ENCODE measurements around the gene C3orf20. TPM values are rescaled to one million over a fixed set of nuclear protein-coding genes. Genes with fewer than 3 reads are reported as not detected.

The C3orf20 gene
- total and polyA plus RNA-seq, 2 of the 13 experiments (the other 11 are each of a cell fraction or from before 2014, with no cell fraction given), result 0.03 to 0.04 TPM

GRCh38 chr3:14646589-14647413 is 28.1 kb upstream of the C3orf20 start (continued):
- TF ChIP-seq, protein P1, sequence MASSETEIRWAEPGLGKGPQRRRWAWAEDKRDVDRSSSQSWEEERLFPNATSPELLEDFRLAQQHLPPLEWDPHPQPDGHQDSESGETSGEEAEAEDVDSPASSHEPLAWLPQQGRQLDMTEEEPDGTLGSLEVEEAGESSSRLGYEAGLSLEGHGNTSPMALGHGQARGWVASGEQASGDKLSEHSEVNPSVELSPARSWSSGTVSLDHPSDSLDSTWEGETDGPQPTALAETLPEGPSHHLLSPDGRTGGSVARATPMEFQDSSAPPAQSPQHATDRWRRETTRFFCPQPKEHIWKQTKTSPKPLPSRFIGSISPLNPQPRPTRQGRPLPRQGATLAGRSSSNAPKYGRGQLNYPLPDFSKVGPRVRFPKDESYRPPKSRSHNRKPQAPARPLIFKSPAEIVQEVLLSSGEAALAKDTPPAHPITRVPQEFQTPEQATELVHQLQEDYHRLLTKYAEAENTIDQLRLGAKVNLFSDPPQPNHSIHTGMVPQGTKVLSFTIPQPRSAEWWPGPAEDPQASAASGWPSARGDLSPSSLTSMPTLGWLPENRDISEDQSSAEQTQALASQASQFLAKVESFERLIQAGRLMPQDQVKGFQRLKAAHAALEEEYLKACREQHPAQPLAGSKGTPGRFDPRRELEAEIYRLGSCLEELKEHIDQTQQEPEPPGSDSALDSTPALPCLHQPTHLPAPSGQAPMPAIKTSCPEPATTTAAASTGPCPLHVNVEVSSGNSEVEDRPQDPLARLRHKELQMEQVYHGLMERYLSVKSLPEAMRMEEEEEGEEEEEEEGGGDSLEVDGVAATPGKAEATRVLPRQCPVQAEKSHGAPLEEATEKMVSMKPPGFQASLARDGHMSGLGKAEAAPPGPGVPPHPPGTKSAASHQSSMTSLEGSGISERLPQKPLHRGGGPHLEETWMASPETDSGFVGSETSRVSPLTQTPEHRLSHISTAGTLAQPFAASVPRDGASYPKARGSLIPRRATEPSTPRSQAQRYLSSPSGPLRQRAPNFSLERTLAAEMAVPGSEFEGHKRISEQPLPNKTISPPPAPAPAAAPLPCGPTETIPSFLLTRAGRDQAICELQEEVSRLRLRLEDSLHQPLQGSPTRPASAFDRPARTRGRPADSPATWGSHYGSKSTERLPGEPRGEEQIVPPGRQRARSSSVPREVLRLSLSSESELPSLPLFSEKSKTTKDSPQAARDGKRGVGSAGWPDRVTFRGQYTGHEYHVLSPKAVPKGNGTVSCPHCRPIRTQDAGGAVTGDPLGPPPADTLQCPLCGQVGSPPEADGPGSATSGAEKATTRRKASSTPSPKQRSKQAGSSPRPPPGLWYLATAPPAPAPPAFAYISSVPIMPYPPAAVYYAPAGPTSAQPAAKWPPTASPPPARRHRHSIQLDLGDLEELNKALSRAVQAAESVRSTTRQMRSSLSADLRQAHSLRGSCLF (CRISPR knock-in tag; IDR thresholded peaks at IDR 0.05; ENCODE audit: borderline replicate concordance), result no peak
- TF ChIP-seq GTF2F1 (IDR thresholded peaks at IDR 0.05; ENCODE audit: low read length) (no peak), SIX4 (CRISPR knock-in tag; IDR thresholded peaks at IDR 0.05) (no peak), ZNF850 (CRISPR knock-in tag; conservative IDR thresholded peaks at IDR 0.05) (no peak)

GRCh38 chr3:14647976-14648955 is 26.7 kb upstream of the C3orf20 start:
- 74% methylated on average over 19 of the region's 19 CpGs for WGBS (ENCODE audit: low lambda C conversion rate)
- ChIA-PET POLR2A (interaction anchor here (1.0 to 1.2 kb wide), 2 partner anchors 16 kb away, joined by 3 to 4 read pairs; no protein-coding TSS in a partner anchor), CTCF (ENCODE audit: low intra/inter-chr PET ratio, low total read pairs) (no interaction called here)
- Histone ChIP-seq H3K4me1 (ENCODE audit: insufficient read depth, low read length) (peaks cover 33% of the 10 kb centered on the region), H3K36me3 (replicated peaks in 1 of 2; ENCODE audit: control insufficient read depth in 1 of 2, insufficient read depth in 2 of 2, low read length in 2 of 2) (no peaks in the 10 kb centered on the region), H3K4me3 (replicated peaks in 1 of 3; ENCODE audit: insufficient read depth in 1 of 3, low read depth in 2 of 3, low read length in 3 of 3) (no peak overlapping the region), H3K4me2 (ENCODE audit: low read depth, low read length) (no peak overlapping the region), H3K27me3 (ENCODE audit: control insufficient read depth in 1 of 2, insufficient read depth in 2 of 2, low read length in 2 of 2) (peaks cover 0 to 16% of the 10 kb centered on the region in 2 experiments; a peak in 1 of 5 replicates), H4K20me1 (ENCODE audit: insufficient read depth, low read length) (no peaks in the 10 kb centered on the region), H2AFZ (ENCODE audit: low read length) (no peak overlapping the region), H3K27ac (ENCODE audit: extremely low read length, insufficient read depth, low read length) (no peak overlapping the region), H3K9me3 (ENCODE audit: low read length) (no peaks in the 10 kb centered on the region), H3K79me2 (ENCODE audit: insufficient read depth, low read length) (peaks cover 17% of the 10 kb centered on the region), H3K9ac (ENCODE audit: insufficient read depth, low read depth, low read length) (no peak overlapping the region)
- in situ Hi-C loops (cut with HindIII; ENCODE audit: extremely low pct_ligation_motif_present, low pct_unique_long_range_greater_than_20kb), result no loop called here
- TF ChIP-seq ZNF567 (CRISPR knock-in tag; IDR thresholded peaks at IDR 0.05; ENCODE audit: borderline replicate concordance), result no peak
- no peak for TF ChIP-seq GPN1 (CRISPR knock-in tag; IDR thresholded peaks at IDR 0.05; ENCODE audit: borderline replicate concordance)
- TF ChIP-seq ZNF10 (CRISPR knock-in tag; IDR thresholded peaks at IDR 0.05; ENCODE audit: borderline replicate concordance, low read depth), result no peak
- TF ChIP-seq, protein P2, sequence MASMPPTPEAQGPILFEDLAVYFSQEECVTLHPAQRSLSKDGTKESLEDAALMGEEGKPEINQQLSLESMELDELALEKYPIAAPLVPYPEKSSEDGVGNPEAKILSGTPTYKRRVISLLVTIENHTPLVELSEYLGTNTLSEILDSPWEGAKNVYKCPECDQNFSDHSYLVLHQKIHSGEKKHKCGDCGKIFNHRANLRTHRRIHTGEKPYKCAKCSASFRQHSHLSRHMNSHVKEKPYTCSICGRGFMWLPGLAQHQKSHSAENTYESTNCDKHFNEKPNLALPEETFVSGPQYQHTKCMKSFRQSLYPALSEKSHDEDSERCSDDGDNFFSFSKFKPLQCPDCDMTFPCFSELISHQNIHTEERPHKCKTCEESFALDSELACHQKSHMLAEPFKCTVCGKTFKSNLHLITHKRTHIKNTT (CRISPR knock-in tag; IDR thresholded peaks at IDR 0.05), result no peak
- TF ChIP-seq ZNF720 (CRISPR knock-in tag; IDR thresholded peaks at IDR 0.05), result no peak
- FAIRE-seq, result no peak
- no peak for ATAC-seq
- no TSS peak for BruUV-seq (replicated peaks)
- no peak for DNase-seq (ENCODE audit: low spot score)
- intact Hi-C loops (cut with micrococcal nuclease; ENCODE audit: unreplicated experiment), result no loop called here

All from HepG2 (cell line).